Upper lobe of left lung (tissue), 4 donors: ENCODE measurements around the gene SPP1.

Experiments used
- CTCF ChIP-seq, 6 experiments: fragments of 450-650 bp in 4 of 6; fragments of 200-600 bp in 2 of 6; sonication (generic) in 2 of 6; IDR thresholded peaks; one replicate each; pipeline ENCODE4 v1.5.1; 2016 to 2019; ENCODE audit warnings: antibody characterized with exemption in 6 of 6
- EP300 ChIP-seq, 4 donors: sonication (generic); formaldehyde crosslinking; IDR thresholded peaks; one replicate each; pipeline ENCODE4 v1.5.1; 2017; ENCODE audit warnings: antibody characterized with exemption in 4 of 4, control low read depth in 2 of 4
- POLR2A ChIP-seq, 4 donors: fragments of 450-650 bp; IDR thresholded peaks; one replicate each; pipeline ENCODE4 v1.5.1; 2016 to 2017; ENCODE audit warnings: antibody characterized with exemption in 4 of 4, mild to moderate bottlenecking in 2 of 4
- POLR2AphosphoS5 ChIP-seq, 2 donors: sonication (generic); formaldehyde crosslinking; IDR thresholded peaks; one replicate each; pipeline ENCODE4 v1.5.1; 2017; ENCODE audit warnings: antibody characterized with exemption in 2 of 2

- TF ChIP-seq CTCF (IDR thresholded peaks at IDR 0.05): no peak
- no peak for TF ChIP-seq EP300 (IDR thresholded peaks at IDR 0.05)
- no peak for TF ChIP-seq POLR2A (IDR thresholded peaks at IDR 0.05)
- TF ChIP-seq POLR2AphosphoS5 (IDR thresholded peaks at IDR 0.05): no peak
Observed at GRCh38 chr4:87965501-87965975, 10.0 kb upstream of the SPP1 start.
